Right atrium auricular region (tissue), 2 donors: ENCODE data around the gene SFRP5. TPM values are rescaled to one million over a fixed set of nuclear protein-coding genes. Genes with fewer than 3 reads are reported as not detected.
A peak's percentile ranks its signal among the peaks of the same experiment; 100 is the strongest.

Source experiments
- DNase-seq: peaks from one replicate; pipeline ENCODE4 v3.0.0-alpha.2; 2019; ENCODE audit warnings: low spot score
- H3K27ac ChIP-seq, 2 donors: fragments of 200-600 bp; sonication (generic); 1 replicate in 1 of 2; 2 replicates in 1 of 2; pipeline ENCODE4 v1.5.1; 2016 to 2019
- H3K27me3 ChIP-seq, 2 donors: fragments of 200-600 bp; sonication (generic); one replicate each; pipeline versions ENCODE4 v1.5.1 to v1.6.0; 2017 to 2019
- H3K36me3 ChIP-seq: fragments of 200-600 bp; sonication (generic); one replicate; pipeline ENCODE4 v1.5.1; 2016
- H3K4me1 ChIP-seq, 2 donors: fragments of 200-600 bp; sonication (generic); one replicate each; pipeline versions ENCODE4 v1.5.1 to v1.6.0; 2017 to 2019
- H3K4me3 ChIP-seq, 2 donors: fragments of 200-600 bp; sonication (generic); 1 replicate in 1 of 2; 2 replicates in 1 of 2; pipeline ENCODE4 v1.5.1; 2017 to 2019; ENCODE audit warnings: mild to moderate bottlenecking in 1 of 2, moderate library complexity in 1 of 2
- H3K9me3 ChIP-seq, 2 donors: fragments of 200-600 bp; sonication (generic); one replicate each; pipeline ENCODE4 v1.5.1; 2019
- total RNA-seq, 2 donors: library from RNA; depleted of rRNA; stranded (reverse); fragments of >200 nt; gene quantifications; one replicate each; pipeline ENCODE4 v1.1.0, GENCODE V29; 2016
- TF ChIP-seq, protein P1 (sequence below), 2 donors: fragments of 200-600 bp; sonication (generic); IDR thresholded peaks; one replicate each; pipeline ENCODE4 v1.5.1; 2019; ENCODE audit warnings: antibody characterized with exemption in 2 of 2

The SFRP5 gene
- total RNA-seq, 2 donors from 2014 or later, result 140 to 260 TPM

- no peak overlapping the region for H3K27ac ChIP-seq
- TF ChIP-seq, protein P1, sequence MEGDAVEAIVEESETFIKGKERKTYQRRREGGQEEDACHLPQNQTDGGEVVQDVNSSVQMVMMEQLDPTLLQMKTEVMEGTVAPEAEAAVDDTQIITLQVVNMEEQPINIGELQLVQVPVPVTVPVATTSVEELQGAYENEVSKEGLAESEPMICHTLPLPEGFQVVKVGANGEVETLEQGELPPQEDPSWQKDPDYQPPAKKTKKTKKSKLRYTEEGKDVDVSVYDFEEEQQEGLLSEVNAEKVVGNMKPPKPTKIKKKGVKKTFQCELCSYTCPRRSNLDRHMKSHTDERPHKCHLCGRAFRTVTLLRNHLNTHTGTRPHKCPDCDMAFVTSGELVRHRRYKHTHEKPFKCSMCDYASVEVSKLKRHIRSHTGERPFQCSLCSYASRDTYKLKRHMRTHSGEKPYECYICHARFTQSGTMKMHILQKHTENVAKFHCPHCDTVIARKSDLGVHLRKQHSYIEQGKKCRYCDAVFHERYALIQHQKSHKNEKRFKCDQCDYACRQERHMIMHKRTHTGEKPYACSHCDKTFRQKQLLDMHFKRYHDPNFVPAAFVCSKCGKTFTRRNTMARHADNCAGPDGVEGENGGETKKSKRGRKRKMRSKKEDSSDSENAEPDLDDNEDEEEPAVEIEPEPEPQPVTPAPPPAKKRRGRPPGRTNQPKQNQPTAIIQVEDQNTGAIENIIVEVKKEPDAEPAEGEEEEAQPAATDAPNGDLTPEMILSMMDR (IDR thresholded peaks at IDR 0.05), result peak; percentile 82 to 90
- peaks cover 0 to 4% of the 10 kb centered on the region in 2 donors for H3K4me1 ChIP-seq
- no peak overlapping the region for H3K4me3 ChIP-seq
- no peaks in the 10 kb centered on the region for H3K36me3 ChIP-seq
- no peaks in the 10 kb centered on the region for H3K27me3 ChIP-seq
- DNase-seq, result peak; percentile 79
- H3K9me3 ChIP-seq, result no peaks in the 10 kb centered on the region
Observed at GRCh38 chr10:97731346-97732051, 40.3 kb downstream of the SFRP5 start.

- Histone ChIP-seq H3K4me3 (no peak overlapping the region), H3K27ac (no peak overlapping the region), H3K36me3 (no peaks in the 10 kb centered on the region), H3K27me3 (no peaks in the 10 kb centered on the region), H3K9me3 (no peaks in the 10 kb centered on the region), H3K4me1 (peaks cover 0 to 4% of the 10 kb centered on the region in 2 donors)
- DNase-seq, result no peak
- TF ChIP-seq, protein P1 (IDR thresholded peaks at IDR 0.05), result no peak
Observed at GRCh38 chr10:97729014-97729413, 42.8 kb downstream of the SFRP5 start.

DNA sequence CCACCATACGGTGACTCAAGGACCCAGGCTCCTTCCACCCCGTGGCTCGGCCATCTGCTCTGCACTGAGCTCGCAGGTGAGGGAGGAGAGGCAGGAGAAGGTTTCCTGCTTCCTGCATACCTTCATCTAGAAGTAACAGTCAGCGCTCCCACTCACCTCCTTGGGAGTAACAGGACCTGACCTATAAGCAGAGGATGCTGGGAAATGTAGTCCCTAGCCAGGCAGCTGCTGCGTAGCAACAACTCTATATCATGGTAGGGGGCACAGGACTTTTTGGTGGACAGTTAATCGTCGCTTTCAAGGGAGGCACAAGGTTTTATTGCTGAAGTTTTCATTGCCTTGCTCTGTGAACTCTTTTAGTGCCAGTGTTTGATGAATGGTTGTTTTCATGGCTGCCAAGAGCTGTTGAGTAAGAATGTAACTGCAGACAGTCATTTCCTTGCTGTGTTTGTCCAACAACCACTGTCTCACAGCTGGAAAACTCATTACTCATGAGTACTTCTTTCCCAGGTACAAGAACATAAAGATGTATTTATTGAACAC, 45.1 kb downstream of the SFRP5 start:
- H3K4me3 ChIP-seq, result no peak overlapping the region
- TF ChIP-seq, protein P1 (IDR thresholded peaks at IDR 0.05), result no peak

GRCh38 chr10:97724341-97724941, 47.4 kb downstream of the SFRP5 start:
- no peak for DNase-seq
- no peak overlapping the region for H3K27ac ChIP-seq
- H3K4me1 ChIP-seq, result peaks cover 0 to 4% of the 10 kb centered on the region in 2 donors
- H3K27me3 ChIP-seq, result no peaks in the 10 kb centered on the region
- H3K36me3 ChIP-seq, result no peaks in the 10 kb centered on the region
- no peak overlapping the region for H3K4me3 ChIP-seq
- no peaks in the 10 kb centered on the region for H3K9me3 ChIP-seq
- TF ChIP-seq, protein P1 (IDR thresholded peaks at IDR 0.05), result no peak

More for the DNA sequence above, 45.1 kb downstream of the SFRP5 start:
- Histone ChIP-seq H3K27me3 (no peaks in the 10 kb centered on the region), H3K4me1 (peaks cover 0 to 4% of the 10 kb centered on the region in 2 donors), H3K36me3 (no peaks in the 10 kb centered on the region), H3K9me3 (no peaks in the 10 kb centered on the region), H3K27ac (peak overlapping the region in 1 of 2 donors; percentile 38)
- no peak for DNase-seq

- Histone ChIP-seq H3K4me3 (no peak overlapping the region), H3K9me3 (no peaks in the 10 kb centered on the region), H3K36me3 (no peaks in the 10 kb centered on the region), H3K27me3 (no peaks in the 10 kb centered on the region), H3K27ac (no peak overlapping the region), H3K4me1 (peaks cover 3 to 17% of the 10 kb centered on the region in 2 donors)
- TF ChIP-seq, protein P1 (IDR thresholded peaks at IDR 0.05), result no peak
- no peak for DNase-seq
Observed at GRCh38 chr10:97723001-97723400, 48.8 kb downstream of the SFRP5 start.
